Suprapubic skin (tissue), 4 donors: ENCODE data around the gene TIE1. TPM values are rescaled to one million over a fixed set of nuclear protein-coding genes. Genes with fewer than 3 reads are reported as not detected.
A peak's percentile ranks its signal among the peaks of the same experiment; 100 is the strongest.

Experiments used
- DNase-seq, 2 donors: peaks; one replicate each; pipeline ENCODE4 v3.0.0-alpha.2; 2019; ENCODE audit warnings: low spot score in 2 of 2
- H3K27ac ChIP-seq: fragments of 200-600 bp; sonication (generic); one replicate; pipeline ENCODE4 v1.5.1; 2019
- H3K27me3 ChIP-seq: fragments of 200-600 bp; sonication (generic); one replicate; pipeline ENCODE4 v1.5.1; 2019
- H3K36me3 ChIP-seq: fragments of 200-600 bp; sonication (generic); one replicate; pipeline ENCODE4 v1.5.1; 2019
- H3K4me1 ChIP-seq: fragments of 200-600 bp; sonication (generic); one replicate; pipeline ENCODE4 v1.5.1; 2019
- H3K4me3 ChIP-seq: fragments of 200-600 bp; sonication (generic); one replicate; pipeline ENCODE4 v1.5.1; 2019; ENCODE audit warnings: mild to moderate bottlenecking
- H3K9me3 ChIP-seq: fragments of 200-600 bp; sonication (generic); one replicate; pipeline ENCODE4 v1.5.1; 2019
- CTCF ChIP-seq, 2 donors: fragments of 200-600 bp in 1 of 2; fragments of 450-650 bp in 1 of 2; sonication (generic) in 1 of 2; IDR thresholded peaks; one replicate each; pipeline ENCODE4 v1.5.1; 2016 to 2019; ENCODE audit warnings: antibody characterized with exemption in 2 of 2, mild to moderate bottlenecking in 1 of 2, moderate library complexity in 1 of 2
- EP300 ChIP-seq: sonication (generic); formaldehyde crosslinking; IDR thresholded peaks from one replicate; pipeline ENCODE4 v1.6.1; 2017; ENCODE audit warnings: antibody characterized with exemption
- POLR2A ChIP-seq, 2 donors: fragments of 450-650 bp; IDR thresholded peaks; one replicate each; pipeline ENCODE4 v1.6.1; 2017; ENCODE audit warnings: antibody characterized with exemption in 2 of 2, mild to moderate bottlenecking in 2 of 2, moderate library complexity in 2 of 2
- POLR2AphosphoS5 ChIP-seq, 3 donors: sonication (generic); formaldehyde crosslinking; IDR thresholded peaks; one replicate each; pipeline ENCODE4 v1.6.1; 2017; ENCODE audit warnings: antibody characterized with exemption in 3 of 3
- WGBS: methylation state at CpG from one replicate; pipeline ENCODE4 v1.1.5; 2018; 5-methylcytosine and 5-hydroxymethylcytosine counted together
- total RNA-seq, 4 donors: library from RNA; depleted of rRNA; stranded (reverse); fragments of >200 nt; gene quantifications; one replicate each; pipeline ENCODE4 v1.1.0, GENCODE V29; 2016

TIE1 gene
- total RNA-seq, 4 donors from 2014 or later: 5.4 to 19.0 (median 11.3) TPM

GRCh38 chr1:43271186-43272118 is 29.3 kb upstream of the TIE1 start:
- no peaks in the 10 kb centered on the region for H3K9me3 ChIP-seq
- peaks cover 6% of the 10 kb centered on the region for H3K27me3 ChIP-seq
- peak overlapping the region; percentile 10 for H3K4me3 ChIP-seq
- H3K36me3 ChIP-seq: no peaks in the 10 kb centered on the region
- peak; percentile 28 to 52 for DNase-seq
- 64% methylated on average over 12 of the region's 12 CpGs for WGBS
- peaks cover 17% of the 10 kb centered on the region for H3K4me1 ChIP-seq
- peak overlapping the region; percentile 10 for H3K27ac ChIP-seq
- TF ChIP-seq POLR2A (IDR thresholded peaks at IDR 0.05) (no peak), CTCF (IDR thresholded peaks at IDR 0.05) (no peak), POLR2AphosphoS5 (IDR thresholded peaks at IDR 0.05) (no peak), EP300 (no peak)

- 63% methylated on average over 9 of the region's 9 CpGs for WGBS
Measured at GRCh38 chr1:43272161-43272560, 28.6 kb upstream of the TIE1 start.

GRCh38 chr1:43272576-43273571 is 27.9 kb upstream of the TIE1 start:
- DNase-seq: peak; percentile 50 to 57
- WGBS: 100% methylated on average over 10 of the region's 46 CpGs
- no peak overlapping the region for H3K27ac ChIP-seq

More at GRCh38 chr1:43272161-43272560, 28.6 kb upstream of the TIE1 start:
- Histone ChIP-seq H3K36me3 (no peaks in the 10 kb centered on the region), H3K27ac (no peak overlapping the region), H3K9me3 (no peaks in the 10 kb centered on the region), H3K4me1 (peaks cover 17% of the 10 kb centered on the region), H3K27me3 (peaks cover 6% of the 10 kb centered on the region), H3K4me3 (no peak overlapping the region)
- TF ChIP-seq POLR2A (IDR thresholded peaks at IDR 0.05): no peak
- TF ChIP-seq POLR2AphosphoS5 (IDR thresholded peaks at IDR 0.05): no peak
- no peak for TF ChIP-seq CTCF (IDR thresholded peaks at IDR 0.05)
- no peak for TF ChIP-seq EP300
- DNase-seq: peak; percentile 41 to 68

GRCh38 chr1:43273708-43274107 is 27.1 kb upstream of the TIE1 start:
- no peak overlapping the region for H3K27ac ChIP-seq
- no peak for TF ChIP-seq CTCF (IDR thresholded peaks at IDR 0.05)
- no peak for TF ChIP-seq POLR2A (IDR thresholded peaks at IDR 0.05)
- TF ChIP-seq POLR2AphosphoS5 (IDR thresholded peaks at IDR 0.05): no peak
- TF ChIP-seq EP300: no peak

More at GRCh38 chr1:43272576-43273571, 27.9 kb upstream of the TIE1 start:
- H3K9me3 ChIP-seq: no peaks in the 10 kb centered on the region
- H3K4me1 ChIP-seq: peaks cover 17% of the 10 kb centered on the region
- no peaks in the 10 kb centered on the region for H3K36me3 ChIP-seq
- TF ChIP-seq CTCF (IDR thresholded peaks at IDR 0.05) (no peak), POLR2AphosphoS5 (IDR thresholded peaks at IDR 0.05) (no peak), POLR2A (IDR thresholded peaks at IDR 0.05) (no peak), EP300 (no peak)
- no peak overlapping the region for H3K4me3 ChIP-seq
- peaks cover 6% of the 10 kb centered on the region for H3K27me3 ChIP-seq

More at GRCh38 chr1:43273708-43274107, 27.1 kb upstream of the TIE1 start:
- 94% methylated on average over 7 of the region's 7 CpGs for WGBS
- Histone ChIP-seq H3K4me1 (peaks cover 17% of the 10 kb centered on the region), H3K27me3 (peaks cover 6% of the 10 kb centered on the region), H3K9me3 (no peaks in the 10 kb centered on the region), H3K36me3 (no peaks in the 10 kb centered on the region), H3K4me3 (no peak overlapping the region)
- DNase-seq: no peak
